ENCODE data around the gene DHRS7.
A peak's percentile ranks its signal among the peaks of the same experiment; 100 is the strongest.

DHRS7 gene, protein sequence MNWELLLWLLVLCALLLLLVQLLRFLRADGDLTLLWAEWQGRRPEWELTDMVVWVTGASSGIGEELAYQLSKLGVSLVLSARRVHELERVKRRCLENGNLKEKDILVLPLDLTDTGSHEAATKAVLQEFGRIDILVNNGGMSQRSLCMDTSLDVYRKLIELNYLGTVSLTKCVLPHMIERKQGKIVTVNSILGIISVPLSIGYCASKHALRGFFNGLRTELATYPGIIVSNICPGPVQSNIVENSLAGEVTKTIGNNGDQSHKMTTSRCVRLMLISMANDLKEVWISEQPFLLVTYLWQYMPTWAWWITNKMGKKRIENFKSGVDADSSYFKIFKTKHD

GRCh38 chr14:60164712-60165546 lies at the start of gene DHRS7:
Gene DHRS7 (minus strand): TSS chr14:60165398. CDS start chr14:60165309, 89 bp downstream.
- peak; percentile 17 to 42 for DNase-seq (ENCODE audit: low read depth in 2 of 2)

GRCh38 chr14:60214415-60215126 lies 49.4 kb upstream of the DHRS7 start:
- no peak for DNase-seq (ENCODE audit: low read depth in 2 of 2)

DNA sequence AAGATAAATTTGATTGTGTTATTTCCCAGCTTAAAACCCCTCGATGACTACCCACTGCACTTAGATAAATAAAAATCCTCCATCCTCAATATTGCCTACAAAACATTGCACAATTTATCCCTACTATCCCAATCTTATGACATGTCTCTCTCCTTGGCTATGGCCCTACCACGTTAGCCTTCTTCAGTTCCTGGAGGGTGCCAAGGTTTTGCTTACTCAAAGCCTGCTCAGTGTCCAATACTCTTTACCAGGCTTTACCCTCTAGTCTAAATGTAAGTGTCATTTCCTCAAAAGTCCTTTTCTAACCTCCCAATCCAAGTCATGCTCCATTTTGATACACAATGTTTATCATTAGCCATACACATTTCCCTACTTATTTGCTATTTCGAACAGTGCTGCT lies 48.8 kb upstream of the DHRS7 start:
- DNase-seq (ENCODE audit: low read depth in 2 of 2): no peak

GRCh38 chr14:60212503-60213371 lies 47.5 kb upstream of the DHRS7 start:
- no peak for DNase-seq (ENCODE audit: low read depth in 2 of 2)

- DNase-seq (ENCODE audit: low read depth in 2 of 2): no peak
Measured at GRCh38 chr14:60211153-60211552, 46.0 kb upstream of the DHRS7 start.

DNA sequence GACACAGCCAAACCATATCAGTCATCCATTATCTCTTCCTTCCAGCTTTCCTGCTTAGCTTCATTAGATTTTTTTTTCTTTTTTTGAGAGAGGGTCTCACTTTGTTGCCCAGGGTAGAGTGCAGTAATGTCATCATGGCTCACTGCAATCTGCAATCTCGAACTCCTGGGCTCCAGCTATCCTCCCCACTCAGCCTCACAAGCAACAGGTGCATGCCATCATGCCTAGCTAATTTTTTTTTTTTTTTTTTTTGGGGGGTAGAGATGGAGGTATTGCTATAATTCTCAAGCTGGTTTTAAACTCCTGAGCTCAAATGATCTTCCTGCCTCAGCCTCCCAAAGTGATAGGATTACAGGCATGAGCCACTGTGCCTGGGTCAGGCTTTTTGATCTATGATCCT lies 45.5 kb upstream of the DHRS7 start:
- DNase-seq (ENCODE audit: low read depth in 2 of 2): no peak

DNA sequence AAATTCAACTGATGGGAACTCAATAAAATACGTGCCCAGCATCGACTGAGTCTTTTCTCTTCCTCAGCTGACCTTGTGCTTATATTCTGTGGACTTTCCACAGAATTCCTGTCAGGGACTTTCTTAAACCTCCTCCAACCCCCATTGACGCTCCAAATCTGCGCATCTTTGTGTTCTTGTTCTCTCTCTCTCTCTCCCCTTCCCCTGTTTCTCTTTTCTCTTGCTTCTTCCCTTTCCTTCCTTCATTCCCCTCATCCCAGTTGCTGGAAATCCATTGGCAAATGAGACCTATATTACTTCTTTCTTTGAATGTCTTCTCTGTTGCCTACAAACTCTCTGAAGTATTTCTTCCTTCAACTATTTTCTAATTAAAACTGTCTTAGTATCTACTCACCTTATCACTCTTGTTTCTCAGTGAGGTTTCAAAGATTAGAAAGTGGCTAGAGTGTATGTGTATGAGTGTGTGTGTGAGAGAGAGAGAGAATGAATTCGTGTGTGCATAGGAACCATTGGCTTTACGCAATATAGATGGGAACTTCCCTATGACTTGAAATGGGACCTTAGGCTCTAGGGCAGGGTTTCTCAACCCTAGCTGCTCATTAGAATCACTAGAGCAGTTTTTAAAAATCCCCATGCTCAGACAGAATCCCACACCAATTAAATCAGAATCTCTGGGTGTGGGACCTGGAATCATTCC lies 41.8 kb upstream of the DHRS7 start:
- no peak for DNase-seq (ENCODE audit: low read depth in 2 of 2)

GRCh38 chr14:60206249-60206670 lies 41.1 kb upstream of the DHRS7 start:
- DNase-seq (ENCODE audit: low read depth in 2 of 2): no peak

GRCh38 chr14:60204843-60205774 lies 39.9 kb upstream of the DHRS7 start:
- DNase-seq (ENCODE audit: low read depth in 2 of 2): no peak

GRCh38 chr14:60204104-60204842 lies 39.1 kb upstream of the DHRS7 start:
- DNase-seq (ENCODE audit: low read depth in 2 of 2): no peak

GRCh38 chr14:60199321-60199720 lies 34.1 kb upstream of the DHRS7 start:
- DNase-seq (ENCODE audit: low read depth in 2 of 2): no peak

DNA sequence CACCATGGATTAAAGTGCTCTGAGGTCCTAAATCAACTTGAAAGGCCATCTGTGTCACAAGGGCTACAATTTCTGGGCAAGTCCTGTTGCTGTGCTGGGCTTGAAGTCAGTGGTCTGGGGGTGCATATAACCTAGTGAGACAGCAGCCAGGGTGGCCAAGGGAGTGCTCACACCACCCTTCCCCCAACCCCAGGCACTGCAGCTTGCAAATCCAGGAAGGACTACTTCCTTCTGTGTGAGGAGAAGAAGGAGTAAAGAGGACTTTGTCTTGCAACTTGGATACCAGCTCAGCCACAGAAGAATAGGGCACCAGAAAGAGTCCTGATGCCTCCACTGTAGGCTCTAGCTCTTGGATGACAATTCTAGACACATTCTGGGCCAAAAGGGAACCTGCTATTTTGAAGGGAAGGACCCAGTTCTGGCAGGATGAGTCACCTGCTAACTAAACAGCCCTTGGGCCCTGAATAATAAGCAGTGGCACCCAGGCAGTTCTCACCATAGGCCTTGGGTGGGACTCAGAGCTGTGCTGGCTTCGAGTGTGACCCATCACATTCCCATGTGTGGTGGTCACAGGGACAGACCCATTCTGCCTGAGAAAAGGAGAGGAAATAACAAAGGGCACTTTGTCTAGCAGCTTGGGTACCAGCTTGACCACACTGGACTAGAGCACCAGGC lies 32.6 kb upstream of the DHRS7 start:
- DNase-seq (ENCODE audit: low read depth in 2 of 2): no peak

DNA sequence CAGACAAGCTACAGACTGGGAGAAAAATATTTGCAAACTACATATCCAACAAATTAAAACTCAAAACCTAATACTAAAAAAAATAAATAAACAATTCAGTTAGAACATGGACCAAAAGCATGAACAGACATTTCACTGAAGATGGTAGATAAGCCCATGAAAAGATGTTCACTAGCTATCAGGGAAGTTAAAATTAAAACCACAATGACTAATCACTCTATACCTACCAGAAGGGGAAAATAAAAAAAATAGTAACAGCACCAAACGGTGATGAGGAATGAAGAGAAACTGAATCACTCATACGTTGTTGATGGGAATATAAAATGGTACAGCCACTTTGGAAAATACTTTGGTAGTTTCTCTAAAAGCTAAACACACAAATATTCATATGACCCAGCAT lies 31.1 kb upstream of the DHRS7 start:
- no peak for DNase-seq (ENCODE audit: low read depth in 2 of 2)

GRCh38 chr14:60195179-60195810 lies 30.1 kb upstream of the DHRS7 start:
- no peak for DNase-seq (ENCODE audit: low read depth in 2 of 2)

GRCh38 chr14:60189923-60190840 lies 25.0 kb upstream of the DHRS7 start:
- no peak for DNase-seq (ENCODE audit: low read depth in 2 of 2)

DNA sequence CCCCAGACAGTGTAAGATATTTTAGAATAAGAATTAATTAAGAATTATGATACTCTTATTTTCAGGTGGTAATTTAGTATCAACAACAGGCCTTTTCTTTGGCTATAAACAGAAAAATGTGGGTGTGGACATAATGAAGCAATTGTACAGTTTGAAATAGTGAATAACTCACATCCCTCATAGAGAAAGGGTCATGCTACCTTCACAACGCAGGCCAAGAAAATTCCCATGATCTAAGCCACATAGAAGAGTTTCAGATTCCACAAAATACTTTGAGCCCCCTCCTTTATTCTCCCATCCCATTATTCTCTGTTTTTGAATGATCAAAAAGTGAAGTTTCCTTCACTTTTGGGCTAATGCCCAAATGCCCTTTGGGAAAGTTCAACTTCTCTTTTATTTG lies 23.5 kb upstream of the DHRS7 start:
- no peak for DNase-seq (ENCODE audit: low read depth in 2 of 2)

GRCh38 chr14:60188115-60188514 lies 22.9 kb upstream of the DHRS7 start:
- no peak for DNase-seq (ENCODE audit: low read depth in 2 of 2)

Data from stimulated activated CD4-positive, alpha-beta T cell treated with anti-CD3 and anti-CD28 coated beads, Interleukin-1b, Interleukin-23, amount 100 ng/mL, for 1 hour (primary cell).